HG03095 (cell line): ENCODE results near the gene TM4SF5.
"Not testable (repeated sequence)": the region's sequence is repeated elsewhere in the genome, so short reads cannot be mapped to it uniquely, and the experiment has no call there.

Source experiments
- ATAC-seq: cut with Tn5 transposase; IDR thresholded peaks from one replicate; pipeline ENCODE4 v1.9.1; 2021; ENCODE audit warnings: moderate library complexity; ENCODE audit not compliant: unreplicated experiment

The TM4SF5 gene

GRCh38 chr17:4823373-4824089 is 51.8 kb downstream of the TM4SF5 start:
- no peak for ATAC-seq

DNA sequence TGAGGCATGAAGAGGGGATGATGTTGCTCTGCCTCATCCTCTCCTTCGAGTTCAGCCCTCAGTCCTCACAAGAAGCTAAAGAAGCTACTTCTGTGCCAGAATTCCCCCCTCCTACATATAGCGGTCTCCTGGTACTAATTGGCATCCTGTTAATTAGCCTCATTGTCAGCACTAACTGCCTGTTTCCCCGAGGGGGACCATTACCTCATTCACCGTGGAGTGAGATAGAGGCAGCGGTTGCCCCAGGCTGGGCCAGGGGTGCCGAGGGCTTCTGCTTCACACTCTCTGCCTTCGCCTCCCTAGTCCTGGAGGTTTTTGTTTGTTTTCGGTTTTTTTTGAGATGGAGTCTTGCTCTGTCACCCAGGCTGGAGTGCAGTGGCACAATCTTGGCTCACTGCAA is 55.7 kb downstream of the TM4SF5 start:
- no peak for ATAC-seq

DNA sequence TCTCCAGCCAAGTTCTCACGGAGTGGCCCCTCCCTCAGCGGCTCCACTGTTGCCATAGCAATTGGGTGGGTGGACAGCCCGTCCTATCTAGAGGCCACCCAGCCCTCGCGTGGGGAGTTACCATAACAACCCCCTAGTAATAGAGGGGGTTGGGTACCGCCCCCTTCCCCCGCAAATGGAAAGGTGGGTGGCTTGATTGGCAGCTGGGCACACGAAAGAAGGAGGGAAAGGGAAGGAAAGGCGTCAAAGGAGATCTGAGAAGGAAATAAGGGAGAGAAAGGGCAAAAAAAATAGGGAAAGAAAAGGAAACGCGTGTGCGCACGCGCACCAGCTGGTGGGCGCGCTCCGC is 61.1 kb downstream of the TM4SF5 start:
- not testable (repeated sequence) for ATAC-seq
